Measurements from ENCODE around the gene NPM3. TPM values are rescaled to one million over a fixed set of nuclear protein-coding genes. Genes with fewer than 3 reads are reported as not detected.
"Not testable (repeated sequence)": the region's sequence is repeated elsewhere in the genome, so short reads cannot be mapped to it uniquely, and the experiment has no call there.

NPM3 gene
- total RNA-seq, 6 experiments from 2014 or later, result 51.8 to 64.6 (median 54.8) TPM

- H3K4me3 Mint-ChIP-seq, result no peak overlapping the region
- no peaks in the 10 kb centered on the region; the same call in 1 of the 2 replicates for H3K27me3 Mint-ChIP-seq (ENCODE audit: insufficient read depth)
- H3K4me1 Mint-ChIP-seq (ENCODE audit: low read depth), result no peaks in the 10 kb centered on the region
- DNase-seq, result no peak
- peaks cover 46% of the 10 kb centered on the region for H3K36me3 Mint-ChIP-seq (ENCODE audit: low read depth)
- TF ChIP-seq CTCF (IDR thresholded peaks at IDR 0.05), result no peak
- H3K9me3 Mint-ChIP-seq, result no peaks in the 10 kb centered on the region
- H3K27ac Mint-ChIP-seq, result no peak overlapping the region
Observed at GRCh38 chr10:101793526-101793925, 10.3 kb upstream of the NPM3 start.

- Mint-ChIP-seq H3K27ac (no peak overlapping the region), H3K4me1 (ENCODE audit: low read depth) (peaks cover 7% of the 10 kb centered on the region; the same call in 1 of the 2 replicates), H3K9me3 (no peaks in the 10 kb centered on the region), H3K4me3 (no peak overlapping the region), H3K27me3 (ENCODE audit: insufficient read depth) (no peaks in the 10 kb centered on the region; the same call in 1 of the 2 replicates), H3K36me3 (ENCODE audit: low read depth) (peaks cover 31% of the 10 kb centered on the region)
- no peak for DNase-seq
- TF ChIP-seq CTCF (IDR thresholded peaks at IDR 0.05), result no peak
Observed at GRCh38 chr10:101789686-101790085, 6.4 kb upstream of the NPM3 start.

- H3K4me3 Mint-ChIP-seq; DNase-seq; H3K27ac Mint-ChIP-seq; H3K9me3 Mint-ChIP-seq; H3K27me3 Mint-ChIP-seq (ENCODE audit: insufficient read depth): not testable (repeated sequence)
- H3K36me3 Mint-ChIP-seq (ENCODE audit: low read depth), result peaks cover 26% of the 10 kb centered on the region
- peaks cover 11% of the 10 kb centered on the region for H3K4me1 Mint-ChIP-seq (ENCODE audit: low read depth)
Observed at GRCh38 chr10:101789231-101789630, 6.0 kb upstream of the NPM3 start.

GRCh38 chr10:101785801-101786200, 2.6 kb upstream of the NPM3 start:
- H3K4me3 Mint-ChIP-seq, result no peak overlapping the region
- H3K9me3 Mint-ChIP-seq, result no peaks in the 10 kb centered on the region; the same call in 1 of the 2 replicates
- peaks cover 46% of the 10 kb centered on the region for H3K4me1 Mint-ChIP-seq (ENCODE audit: low read depth)
- H3K27me3 Mint-ChIP-seq (ENCODE audit: insufficient read depth), result peaks cover 9% of the 10 kb centered on the region
- H3K27ac Mint-ChIP-seq, result peak overlapping the region; percentile 15
- no peak for TF ChIP-seq CTCF (IDR thresholded peaks at IDR 0.05)
- no peak for DNase-seq
- peaks cover 20% of the 10 kb centered on the region for H3K36me3 Mint-ChIP-seq (ENCODE audit: low read depth)

- Mint-ChIP-seq H3K27me3 (ENCODE audit: insufficient read depth) (peaks cover 9% of the 10 kb centered on the region), H3K27ac (peak overlapping the region; percentile 94), H3K4me1 (ENCODE audit: low read depth) (peaks cover 51% of the 10 kb centered on the region), H3K36me3 (ENCODE audit: low read depth) (peaks cover 18% of the 10 kb centered on the region), H3K9me3 (no peaks in the 10 kb centered on the region; the same call in 1 of the 2 replicates), H3K4me3 (no peak overlapping the region)
- TF ChIP-seq CTCF (IDR thresholded peaks at IDR 0.05), result no peak
- no peak for DNase-seq
Observed at GRCh38 chr10:101784558-101784957, 1.3 kb upstream of the NPM3 start.

- Mint-ChIP-seq H3K9me3 (no peaks in the 10 kb centered on the region; the same call in 1 of the 2 replicates), H3K27me3 (ENCODE audit: insufficient read depth) (peaks cover 9% of the 10 kb centered on the region), H3K27ac (peak overlapping the region; percentile 94), H3K36me3 (ENCODE audit: low read depth) (peaks cover 14% of the 10 kb centered on the region), H3K4me3 (peak overlapping the region; percentile 98), H3K4me1 (ENCODE audit: low read depth) (peaks cover 51% of the 10 kb centered on the region)
- DNase-seq, result no peak
- TF ChIP-seq CTCF (IDR thresholded peaks at IDR 0.05), result no peak
Observed at GRCh38 chr10:101783736-101784118, 481 bp upstream of the NPM3 start.

All from HFFc6 (cell line).